ENCODE data around the gene GOLGB1.

GOLGB1 gene

GRCh38 chr3:121627622-121628021, 121.9 kb downstream of the GOLGB1 start:
- no peak for DNase-seq

GRCh38 chr3:121627211-121627610, 122.3 kb downstream of the GOLGB1 start:
- DNase-seq: no peak

DNA sequence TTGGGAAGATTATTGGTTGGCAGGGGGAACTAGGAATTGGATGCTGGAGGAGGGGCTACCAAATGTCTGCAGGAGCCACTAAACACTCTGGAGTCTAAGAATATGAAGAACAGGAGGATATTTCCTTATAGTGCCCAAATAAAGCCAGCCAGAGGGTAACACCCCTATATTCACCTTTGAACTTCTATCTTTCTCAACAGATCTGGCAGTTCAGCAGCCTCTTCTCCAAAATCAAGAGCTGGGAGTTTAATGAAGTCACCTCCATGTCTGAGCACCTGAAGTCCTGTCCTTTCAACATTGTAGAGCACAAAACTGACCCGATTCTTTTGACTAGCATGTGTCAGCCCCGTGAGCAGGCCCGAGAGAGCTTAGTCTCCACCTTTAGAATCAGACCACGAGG, 123.0 kb downstream of the GOLGB1 start:
- DNase-seq: no peak

DNA sequence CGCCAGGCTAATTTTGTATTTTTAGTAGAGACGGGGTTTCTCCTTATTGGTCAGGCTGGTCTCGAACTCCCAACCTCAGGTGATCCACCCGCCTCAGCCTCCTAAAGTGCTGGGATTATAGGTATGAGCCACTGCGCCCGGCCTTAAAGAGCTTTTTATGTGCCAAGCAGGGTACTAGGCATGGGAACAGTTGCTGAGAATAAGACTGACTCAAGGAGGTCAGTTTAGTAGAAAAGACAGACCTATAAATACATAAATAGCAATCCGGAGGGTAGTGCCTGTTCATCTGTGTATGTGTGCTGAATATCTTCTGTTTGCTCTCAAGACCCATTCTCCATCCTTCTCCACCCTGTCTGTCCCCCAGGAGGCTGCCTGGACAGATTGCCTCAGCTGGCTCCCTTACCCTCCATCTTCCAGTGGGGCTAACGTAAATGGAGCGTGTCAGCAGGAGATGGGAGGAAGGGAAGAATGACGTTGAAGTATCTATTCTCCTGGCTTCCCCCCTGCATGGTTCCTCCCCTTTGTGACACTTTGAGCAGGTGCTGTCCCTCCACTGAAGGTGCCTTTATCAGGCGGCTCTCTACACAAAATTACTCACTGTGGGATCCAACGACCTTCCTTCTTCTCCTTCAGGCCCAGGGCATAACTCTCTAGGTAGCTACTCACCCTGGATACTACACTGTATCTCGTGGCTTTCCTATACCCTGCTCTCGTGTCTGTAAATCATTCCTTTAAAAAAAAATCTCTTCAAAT, 125.2 kb downstream of the GOLGB1 start:
- no peak for DNase-seq

GRCh38 chr3:121621491-121621890, 128.1 kb downstream of the GOLGB1 start:
- no peak for DNase-seq

DNA sequence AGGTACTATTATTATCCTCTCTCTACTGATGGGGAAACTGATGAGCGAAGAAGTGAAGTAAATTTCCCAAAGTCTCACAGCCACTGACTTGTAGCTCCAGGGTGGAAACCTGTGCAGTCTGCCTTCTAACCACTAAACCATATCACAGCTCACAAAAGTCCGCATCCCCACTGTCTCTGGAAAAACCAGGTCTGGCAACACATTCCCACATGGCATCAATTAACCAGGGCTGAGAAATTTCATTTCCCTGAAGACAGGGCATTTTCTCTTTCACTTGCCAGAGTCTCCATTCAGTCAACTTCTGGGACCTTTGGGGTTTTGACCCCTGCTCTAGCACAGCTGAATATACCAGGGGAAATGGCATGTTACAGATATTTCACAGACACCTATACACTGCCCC, 129.8 kb downstream of the GOLGB1 start:
- DNase-seq: no peak

All from hematopoietic multipotent progenitor cell treated with erythropoietin and hydrocortisone succinate and interleukin-3 and kit ligand, for 6 days (in vitro differentiated cells).